C1 segment of cervical spinal cord (tissue), 14 donors: ENCODE measurements around the gene ARHGAP26.

Experiments
- DNase-seq, 14 donors: peaks; one replicate each; lab custom pipeline; 2025; lab: John Stamatoyannopoulos, UW

ARHGAP26 gene

DNA sequence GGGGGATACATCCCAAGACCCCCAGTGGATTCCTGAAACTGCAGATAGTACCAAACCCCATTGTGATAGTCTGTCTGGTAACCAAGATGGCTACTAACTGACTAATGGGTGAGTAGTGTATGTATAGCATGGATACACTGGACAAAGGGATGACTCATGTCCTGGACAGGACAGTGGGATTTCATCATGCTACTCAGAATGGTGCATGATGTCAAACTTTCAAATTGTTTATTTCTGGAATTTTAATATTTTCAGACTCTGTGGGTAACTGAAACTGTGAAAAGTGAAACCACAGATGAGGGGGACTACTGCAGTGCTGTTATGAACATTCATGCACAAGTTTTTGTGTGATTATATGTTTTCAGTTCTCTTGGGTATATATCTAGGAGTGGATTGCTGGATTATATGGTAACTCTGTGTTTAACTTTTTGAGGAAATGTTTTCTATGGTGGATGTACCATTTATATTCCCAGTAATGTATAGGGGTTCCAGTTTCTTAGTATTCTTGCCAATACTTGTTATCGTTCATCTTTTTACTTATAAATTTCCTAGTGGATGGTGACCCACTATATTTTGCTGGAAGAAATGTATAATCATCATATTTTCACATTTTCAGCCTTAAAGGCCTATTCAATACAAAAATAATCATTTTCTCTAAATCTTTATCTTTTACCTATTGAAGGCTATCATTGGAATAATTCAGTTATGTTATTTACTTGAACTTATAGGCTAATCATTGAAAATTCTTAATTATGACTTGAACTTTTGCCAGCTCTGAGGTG lies 492.4 kb downstream of the ARHGAP26 start:
- DNase-seq, result no peak

DNA sequence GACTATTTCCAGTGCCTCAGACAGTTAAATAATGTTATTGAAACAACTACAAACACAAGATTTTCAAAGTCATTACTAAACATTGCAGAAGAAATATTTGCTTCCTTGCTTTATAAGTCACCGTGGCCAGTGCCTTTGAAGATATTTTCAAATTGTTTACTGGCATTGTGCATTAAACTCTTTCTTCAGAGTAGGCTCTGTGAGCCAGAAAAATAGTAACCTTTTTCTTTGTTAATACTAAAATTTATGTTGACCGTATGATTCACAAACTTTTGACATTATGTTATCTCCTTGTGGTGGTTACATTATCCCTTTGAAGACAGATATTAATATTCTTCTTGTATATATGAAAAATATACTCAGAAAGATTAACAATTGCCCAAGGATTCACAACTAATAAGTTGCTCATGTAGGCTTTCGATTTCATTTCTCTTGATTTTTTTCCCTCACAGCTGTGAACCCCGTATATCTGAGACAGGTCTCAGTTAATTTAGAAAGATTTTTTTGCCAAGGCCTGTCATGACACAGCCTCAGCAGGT lies 493.2 kb downstream of the ARHGAP26 start:
- no peak for DNase-seq

DNA sequence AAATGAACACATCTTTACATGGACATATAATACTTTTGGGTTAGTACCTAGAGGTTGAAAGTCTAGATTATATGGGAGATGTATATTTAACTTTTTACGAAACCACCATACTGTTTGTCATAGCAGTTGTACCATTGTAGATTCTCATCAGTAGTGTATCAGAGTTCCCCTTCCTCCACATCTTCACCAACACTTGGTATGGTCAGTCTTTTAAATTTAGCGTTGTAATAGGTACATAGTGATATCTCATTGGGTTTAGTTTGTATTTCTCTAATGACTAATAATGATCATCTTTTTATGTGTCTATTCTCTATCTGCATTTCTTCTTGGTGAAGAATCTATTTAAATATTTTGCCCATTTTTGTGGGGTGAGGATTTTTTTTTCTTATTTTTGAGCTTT lies 495.8 kb downstream of the ARHGAP26 start:
- DNase-seq, result no peak

DNA sequence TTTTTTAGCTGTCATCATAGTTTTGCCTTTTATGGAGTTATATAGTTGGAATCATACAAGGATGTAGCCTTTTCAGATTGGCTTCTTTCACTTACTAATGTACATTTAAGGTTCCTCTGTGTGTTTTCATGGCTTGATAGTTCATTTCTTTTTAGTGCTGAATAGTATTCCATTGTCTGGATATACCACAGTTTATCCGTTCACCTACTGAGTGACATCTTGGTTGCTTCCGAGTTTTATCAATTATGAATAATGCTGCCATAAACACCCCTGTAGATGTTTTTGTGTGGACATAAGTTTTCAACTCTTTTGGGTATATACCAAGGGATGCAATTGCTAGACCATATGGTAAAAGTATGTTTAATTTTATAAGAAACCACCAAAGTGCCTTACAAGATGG lies 497.0 kb downstream of the ARHGAP26 start:
- no peak for DNase-seq

DNA sequence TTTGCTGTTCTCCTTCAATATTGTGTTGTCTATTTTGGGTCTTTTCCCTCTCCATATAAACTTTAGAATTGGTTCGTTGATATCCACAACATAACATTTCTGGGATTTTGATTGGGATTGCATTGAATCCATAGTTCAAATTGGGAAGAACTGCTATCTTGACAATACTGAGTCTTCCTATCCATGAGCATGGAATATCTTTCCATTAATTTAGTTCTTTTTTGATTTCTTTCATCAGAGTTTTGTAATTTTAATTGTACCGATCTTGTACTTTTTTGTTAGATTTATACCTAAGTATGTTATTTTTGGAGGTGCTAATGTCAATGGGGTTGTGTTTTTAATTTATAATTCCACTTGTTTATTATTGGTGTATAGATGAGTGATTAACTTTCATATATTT lies 498.2 kb downstream of the ARHGAP26 start:
- no peak for DNase-seq

DNA sequence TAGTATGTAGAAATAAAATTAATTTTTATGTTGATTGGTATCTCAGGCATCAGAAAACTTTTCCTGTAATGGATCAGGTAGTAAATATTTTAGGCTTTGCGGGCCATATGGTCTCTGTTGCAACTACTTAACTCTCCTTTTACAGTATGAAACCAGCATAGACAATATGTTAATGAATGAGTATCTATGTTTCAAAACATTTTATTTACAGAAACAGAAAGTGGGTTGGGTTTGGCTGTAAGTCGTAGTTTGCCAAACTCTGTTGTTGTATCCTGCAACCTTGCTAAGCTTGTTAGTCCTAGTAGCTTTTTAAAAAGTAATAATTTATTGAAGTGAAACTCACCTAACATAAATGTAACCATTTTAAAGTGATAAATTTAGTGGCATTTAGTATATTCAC lies 501.3 kb downstream of the ARHGAP26 start:
- no peak for DNase-seq

DNA sequence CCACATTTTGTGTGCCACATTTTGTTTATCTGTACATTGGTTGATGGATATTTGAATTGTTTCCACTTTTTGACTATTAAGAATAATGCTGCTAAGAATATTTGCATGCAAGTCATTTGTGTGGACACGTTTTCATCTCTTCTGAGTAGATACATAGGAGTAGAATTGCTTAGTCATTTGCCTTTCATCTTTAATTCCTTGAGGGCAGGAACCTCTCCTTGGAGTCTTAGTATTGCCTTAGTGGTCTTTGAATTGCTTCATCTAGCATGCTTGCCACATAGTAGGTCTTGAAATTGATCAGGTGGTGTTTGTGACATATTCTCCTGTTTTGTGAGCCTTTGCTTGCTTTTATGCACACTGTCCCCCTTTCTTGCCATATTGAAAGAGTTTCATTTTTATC lies 504.8 kb downstream of the ARHGAP26 start:
- DNase-seq, result no peak

DNA sequence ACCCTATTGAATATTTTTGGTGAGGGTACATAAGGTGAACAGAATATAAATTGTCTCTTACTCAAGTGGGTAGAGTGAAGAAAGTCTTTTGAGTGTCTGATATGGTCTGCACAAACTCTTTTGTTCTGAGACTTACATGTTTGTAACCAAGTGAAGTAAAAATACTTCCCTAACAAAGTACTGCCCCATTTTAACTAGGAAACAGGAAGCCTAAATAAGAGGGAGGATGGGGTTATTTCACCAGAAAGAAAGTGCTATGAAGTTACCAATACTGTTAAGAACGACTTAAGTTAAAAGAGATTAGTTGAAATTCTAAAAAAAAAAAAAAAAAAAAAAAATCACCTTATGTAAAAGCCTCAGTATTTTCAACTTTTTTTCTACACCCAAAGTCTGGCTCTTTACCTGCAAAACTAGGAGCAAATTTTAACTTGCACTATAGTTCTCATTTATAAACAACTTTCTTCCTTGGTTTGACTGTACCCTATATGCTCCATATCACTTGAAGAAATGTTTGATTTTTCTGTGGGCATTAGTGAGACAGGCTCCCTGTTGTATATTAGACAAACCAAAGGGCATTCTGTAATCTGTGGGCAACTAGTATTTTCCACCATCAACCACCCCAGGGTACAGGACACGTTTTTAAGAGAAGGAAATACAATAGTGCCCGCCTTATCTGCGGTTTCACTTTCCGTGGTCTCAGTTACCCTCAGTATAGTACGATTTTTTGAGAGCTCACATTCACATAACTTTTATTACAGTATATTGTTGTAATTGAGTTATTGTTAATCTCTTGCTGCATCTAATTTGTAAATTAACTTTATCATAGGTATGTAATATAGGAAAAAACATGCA lies 505.6 kb downstream of the ARHGAP26 start:
- no peak for DNase-seq

DNA sequence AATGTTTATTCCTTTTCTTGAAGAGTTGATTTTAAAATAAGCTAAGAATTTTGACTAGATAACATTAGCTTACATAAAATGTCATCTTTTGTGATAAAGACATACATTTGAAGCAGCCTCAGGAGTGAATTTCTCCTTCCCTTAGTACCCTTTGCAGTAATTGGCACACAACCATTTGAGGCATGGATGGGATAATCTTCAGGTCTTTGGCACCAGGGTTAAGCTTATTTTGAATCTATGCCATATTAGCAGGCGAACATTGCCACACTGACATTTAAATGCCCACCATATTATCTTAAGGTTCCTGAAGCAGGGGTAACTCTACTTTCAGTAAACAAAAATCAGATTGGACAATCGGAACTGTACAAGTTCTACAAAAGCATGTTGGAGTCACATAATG lies 507.4 kb downstream of the ARHGAP26 start:
- peak in 1 of 14 donors; percentile 36 for DNase-seq
